C1 segment of cervical spinal cord (tissue), 14 donors: ENCODE measurements around the gene RHCE.
"Not testable (repeated sequence)": the region's sequence is repeated elsewhere in the genome, so short reads cannot be mapped to it uniquely, and the experiment has no call there.

ENCODE experiments used
- DNase-seq, 14 donors: peaks; one replicate each; lab custom pipeline; 2025; lab: John Stamatoyannopoulos, UW

RHCE gene

DNA sequence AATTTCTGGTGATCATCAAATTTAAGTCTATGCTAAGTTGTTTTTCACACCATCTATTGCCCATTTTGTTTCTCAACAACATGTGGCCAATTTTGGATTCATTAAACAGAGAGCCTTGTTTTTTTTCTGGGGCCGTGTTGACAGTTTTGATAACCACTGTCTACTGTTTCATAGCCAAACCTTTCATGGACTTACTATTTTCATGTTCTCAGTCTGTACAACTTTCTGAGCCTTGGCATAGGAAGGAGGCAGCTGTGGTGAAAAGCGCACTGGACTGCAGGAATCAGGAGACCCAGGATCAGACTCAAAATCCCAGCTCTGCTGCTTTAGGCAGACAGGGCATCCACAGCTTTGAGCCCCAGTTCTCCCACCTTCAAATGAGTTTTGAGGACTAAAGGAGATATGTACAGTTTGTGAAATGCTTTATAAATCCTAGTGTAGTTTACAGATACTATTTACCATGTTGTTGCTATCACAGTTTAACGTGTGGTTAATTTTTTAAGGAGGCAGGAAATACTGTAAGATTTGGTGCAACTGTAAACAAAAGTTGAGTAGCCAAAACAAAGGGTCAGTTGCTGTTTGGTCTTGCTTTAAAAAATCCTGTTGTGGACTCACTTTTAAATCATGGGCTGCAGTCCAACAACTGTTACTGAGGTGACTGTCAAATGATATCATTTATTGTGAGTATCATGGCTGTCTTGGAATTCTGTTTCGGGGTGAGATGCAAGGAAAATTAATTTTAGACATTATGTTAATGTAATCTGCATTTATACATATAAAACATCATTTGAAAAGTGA is 13.0 kb upstream of the RHCE start:
- DNase-seq = peak in 5 of 14 donors; percentile 6 to 17 (median 7)

DNA sequence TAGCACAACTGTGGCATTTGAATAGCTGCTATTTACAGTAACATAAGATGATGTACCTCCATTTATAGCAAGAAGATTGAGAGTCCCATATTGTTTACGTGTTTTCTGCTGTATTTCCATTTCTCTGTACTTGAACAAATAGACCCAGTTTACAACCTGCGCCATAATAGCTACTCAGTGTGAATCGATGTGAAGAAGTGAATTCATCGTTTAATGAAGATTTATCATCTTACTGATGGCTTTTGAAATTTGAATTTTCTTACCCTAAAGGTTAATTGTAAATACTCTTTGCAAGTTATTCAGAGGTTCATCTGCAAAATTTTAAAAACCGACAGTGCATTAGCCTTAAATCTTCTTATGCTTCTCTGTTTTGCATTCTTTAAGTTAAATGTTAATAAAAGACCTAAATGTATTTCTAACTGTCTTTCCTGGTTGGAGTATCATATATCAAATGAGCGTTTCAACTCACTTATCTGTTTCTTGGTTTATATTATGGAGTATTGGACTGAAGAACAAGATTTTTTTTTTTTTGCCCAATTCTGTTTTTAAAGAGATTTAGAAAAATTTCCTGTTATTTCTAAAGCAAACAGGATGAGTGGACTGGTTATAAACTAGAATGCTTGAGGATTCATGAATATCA is 12.2 kb upstream of the RHCE start:
- DNase-seq = no peak

DNA sequence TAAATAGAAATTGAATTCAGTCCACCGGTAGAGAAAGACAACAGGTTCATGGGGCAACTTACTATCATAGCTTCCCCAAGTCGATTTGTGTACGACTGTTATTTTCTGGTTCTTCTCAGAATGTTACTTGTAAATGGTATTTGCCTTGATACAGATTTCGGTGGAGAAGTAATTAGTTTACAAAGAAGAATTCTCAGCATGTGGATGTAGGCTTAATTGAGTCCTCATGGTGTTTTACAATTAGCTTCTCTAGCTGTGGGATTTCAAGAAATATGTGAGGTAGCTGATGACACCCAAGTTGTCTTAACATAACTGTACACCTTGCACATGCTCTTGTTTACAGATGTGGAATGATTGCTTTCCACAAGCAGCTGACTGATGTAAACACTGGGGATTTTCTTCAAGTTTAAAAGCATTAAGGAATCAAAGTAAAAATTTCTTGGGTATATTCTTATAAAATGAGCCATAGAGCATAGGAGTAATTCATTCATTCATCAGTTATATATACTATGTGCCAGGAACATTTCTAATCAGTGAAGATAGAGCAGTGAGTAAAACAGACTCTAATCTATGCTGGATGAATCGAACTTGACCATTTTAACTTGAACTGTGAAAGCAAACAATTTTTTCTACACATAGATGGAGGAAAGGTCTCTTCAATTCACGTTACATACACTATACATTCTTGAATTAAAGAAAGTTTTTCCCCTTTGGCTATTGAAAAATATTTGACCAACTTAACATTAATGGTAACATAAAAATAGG is 11.5 kb upstream of the RHCE start:
- DNase-seq = peak in 1 of 14 donors; percentile 68

- DNase-seq = peak in 5 of 14 donors; percentile 3 to 68 (median 26)
Measured at GRCh38 chr1:25430967-25431881, 10.6 kb upstream of the RHCE start.

- DNase-seq = peak; percentile 55 to 98 (median 96)
Measured at GRCh38 chr1:25430073-25430966, 9.7 kb upstream of the RHCE start, which contains the start of gene MACO1. Gene MACO1, plus strand, starts transcription at chr1:25430897. Its CDS starts 202 bp downstream, at chr1:25431099.

GRCh38 chr1:25428475-25429166 is 8.0 kb upstream of the RHCE start:
- no peak for DNase-seq

DNA sequence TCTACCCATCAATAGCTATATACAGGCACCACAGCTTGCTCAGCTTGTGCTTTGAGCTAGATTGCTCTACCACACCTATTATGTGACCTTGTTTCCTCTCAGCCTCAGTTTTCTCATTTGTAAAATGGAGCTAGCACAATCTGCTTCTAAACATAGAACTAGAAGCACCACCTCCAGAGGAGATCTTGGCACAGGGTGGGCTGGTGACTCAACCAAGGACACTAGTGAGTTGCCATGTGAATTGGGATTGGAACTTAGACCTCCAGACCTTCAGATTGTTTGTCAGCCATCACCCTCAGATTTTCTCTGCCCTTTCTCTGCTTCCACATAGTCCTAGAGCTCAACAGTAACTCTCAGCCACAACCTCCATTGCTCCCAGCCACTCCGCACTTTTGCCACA is 7.1 kb upstream of the RHCE start:
- no peak for DNase-seq

DNA sequence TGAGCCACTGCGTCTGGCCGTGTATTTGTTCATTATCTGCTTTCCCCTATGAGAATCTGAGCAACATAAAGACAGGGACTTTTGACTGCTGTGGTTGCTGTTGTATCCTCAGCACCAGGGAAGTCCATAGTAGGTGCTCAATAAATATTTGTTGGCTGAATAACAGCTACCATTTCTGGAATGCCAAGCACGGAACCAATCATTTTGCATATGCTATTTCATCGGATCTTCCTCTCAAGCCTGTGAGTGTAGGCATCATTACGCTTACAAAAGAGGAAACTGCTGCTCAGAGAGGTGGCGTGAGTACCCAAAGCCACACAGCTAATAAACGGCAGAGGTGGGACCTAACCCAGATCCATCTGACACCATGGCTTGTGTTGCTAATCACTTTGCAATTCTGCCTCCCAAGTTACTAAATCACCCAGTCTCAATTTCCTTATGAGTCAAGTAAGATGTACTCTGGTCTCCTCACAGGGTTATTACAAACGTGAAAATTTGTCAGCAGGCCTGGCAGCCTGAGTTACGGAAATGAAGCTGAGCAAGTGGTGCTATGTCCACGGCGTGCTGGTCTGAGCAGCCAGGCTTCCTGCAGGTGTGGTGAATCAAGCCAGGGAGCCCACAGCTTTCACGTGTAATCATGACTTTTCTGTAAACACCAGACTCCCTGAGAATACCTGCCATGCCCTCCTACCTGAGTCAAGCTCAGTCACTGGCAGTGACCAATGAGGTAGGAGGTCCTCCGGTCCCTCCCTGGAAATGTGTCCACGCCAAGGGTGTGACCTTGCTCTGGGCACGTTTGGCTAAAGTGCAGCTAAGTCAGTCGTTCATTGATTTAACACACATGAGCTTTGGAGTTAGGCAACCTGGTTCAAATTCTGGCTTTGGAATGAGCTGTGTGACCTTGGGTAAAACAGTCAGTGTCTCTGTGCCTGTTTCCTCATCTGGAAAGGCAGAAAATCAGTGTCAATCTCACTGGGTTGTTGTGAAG is 4.8 kb upstream of the RHCE start:
- no peak for DNase-seq

- peak in 2 of 14 donors; percentile 3 to 70 for DNase-seq
Measured at GRCh38 chr1:25423206-25423605, 2.6 kb upstream of the RHCE start.

- not testable (repeated sequence) for DNase-seq
Measured at GRCh38 chr1:25419339-25419738, 1.3 kb downstream of the RHCE start.

DNA sequence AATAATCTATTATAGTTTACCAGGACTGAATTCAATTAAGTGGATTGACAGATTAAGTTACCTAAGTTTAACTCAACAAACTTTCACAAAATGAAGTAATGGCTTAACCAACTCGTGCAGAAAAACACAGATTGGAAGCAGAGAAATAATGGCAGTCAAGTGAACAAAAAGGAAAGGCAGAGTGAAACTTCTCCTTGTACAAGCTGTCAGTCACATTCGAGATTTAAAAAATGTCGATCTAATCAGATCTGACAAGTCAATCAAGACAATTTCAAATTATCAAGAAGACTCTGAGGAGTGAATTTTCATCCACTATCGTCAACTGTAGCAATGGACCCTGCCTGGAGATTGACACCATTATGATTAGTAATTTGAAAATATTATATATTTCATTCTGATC is 3.3 kb downstream of the RHCE start:
- not testable (repeated sequence) for DNase-seq

- not testable (repeated sequence) for DNase-seq
Measured at GRCh38 chr1:25414578-25414977, 6.0 kb downstream of the RHCE start.

- not testable (repeated sequence) for DNase-seq
Measured at GRCh38 chr1:25414157-25414556, 6.5 kb downstream of the RHCE start.

DNA sequence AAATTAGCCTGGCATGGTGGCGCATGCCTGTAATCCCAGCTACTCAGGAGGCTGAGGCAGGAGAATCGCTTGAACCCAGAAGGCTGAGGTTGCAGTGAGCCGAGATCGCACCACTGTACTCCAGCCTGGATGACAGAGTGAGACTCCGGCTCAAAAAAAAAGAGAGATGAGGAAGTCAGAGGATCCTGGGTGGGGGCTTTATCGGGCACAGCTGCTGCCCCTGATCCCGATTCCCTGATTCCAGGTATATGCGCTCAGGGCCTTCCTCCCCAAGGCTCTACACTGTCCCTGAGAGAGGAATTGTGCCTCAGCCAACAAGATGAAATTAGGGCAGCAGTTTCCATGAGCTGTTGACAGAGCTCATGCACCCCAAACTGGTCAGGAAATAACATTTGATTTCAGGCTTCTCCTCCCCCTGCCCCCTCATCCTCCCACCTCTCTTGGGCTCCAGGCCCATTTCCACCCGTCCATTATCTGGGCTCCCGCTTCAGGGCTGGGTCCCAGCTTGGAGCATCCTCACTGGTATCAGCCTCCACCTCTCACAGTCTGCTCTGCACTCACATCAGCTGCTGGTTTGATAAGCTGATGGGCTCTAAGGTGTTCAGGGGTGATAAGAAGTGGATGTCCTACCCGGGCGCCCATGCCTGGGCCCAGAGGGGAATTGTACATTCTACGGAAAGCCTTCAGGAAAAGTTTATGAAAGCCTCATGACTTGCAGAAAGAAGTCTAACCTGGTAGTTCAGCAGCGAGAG is 7.6 kb downstream of the RHCE start:
- not testable (repeated sequence) for DNase-seq

DNA sequence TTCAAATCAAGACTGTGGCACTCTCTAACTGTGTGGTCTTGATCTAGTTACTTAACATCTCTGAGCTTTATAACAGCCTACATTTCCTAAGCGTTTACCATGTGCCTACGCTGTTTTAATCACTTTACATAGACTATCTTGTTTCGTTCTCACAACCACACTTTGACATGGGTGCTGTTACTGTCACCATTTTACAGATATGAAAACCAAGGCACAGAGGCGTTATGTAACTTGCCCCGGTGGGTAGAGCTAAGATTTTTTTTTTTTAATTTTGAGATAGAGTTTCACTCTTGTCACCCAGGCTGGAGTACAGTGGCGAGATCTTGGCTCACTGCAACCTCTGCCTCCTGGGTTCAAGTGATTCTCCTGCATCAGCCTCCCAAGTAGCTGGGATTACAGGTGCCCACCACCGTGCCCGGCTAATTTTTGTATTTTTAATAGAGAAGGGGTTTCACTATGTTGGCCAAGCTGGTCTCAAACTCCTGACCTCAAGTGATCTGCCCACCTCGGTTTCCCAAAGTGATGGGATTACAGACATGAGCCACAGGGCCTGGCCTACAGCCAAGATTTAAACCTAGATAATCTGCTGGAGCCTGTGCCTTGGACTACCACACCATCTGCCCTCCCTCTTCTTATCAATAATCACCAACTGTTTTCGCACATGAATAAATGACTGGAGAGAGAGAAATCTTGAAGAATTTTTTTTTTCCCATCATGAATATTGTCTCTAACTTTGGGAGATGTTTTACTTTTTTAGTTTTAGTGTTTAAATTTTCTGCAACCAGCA is 10.8 kb downstream of the RHCE start:
- DNase-seq = not testable (repeated sequence)

GRCh38 chr1:25405731-25406305 is 14.8 kb downstream of the RHCE start:
- DNase-seq = not testable (repeated sequence)
